HG03280 (cell line): ENCODE results near the gene SERINC3.
"Not testable (repeated sequence)": the region's sequence is repeated elsewhere in the genome, so short reads cannot be mapped to it uniquely, and the experiment has no call there.

Source experiments
- ATAC-seq: cut with Tn5 transposase; IDR thresholded peaks from one replicate; pipeline ENCODE4 v1.9.1; 2021; ENCODE audit warnings: mild to moderate bottlenecking, moderate library complexity; ENCODE audit not compliant: unreplicated experiment

Gene SERINC3

GRCh38 chr20:44494681-44495080 is 27.2 kb downstream of the SERINC3 start:
- no peak for ATAC-seq

- ATAC-seq: no peak
Observed at GRCh38 chr20:44494266-44494665, 27.6 kb downstream of the SERINC3 start.

- ATAC-seq: no peak
Observed at GRCh38 chr20:44491635-44492395, 30.1 kb downstream of the SERINC3 start.

- no peak for ATAC-seq
Observed at GRCh38 chr20:44489931-44490330, 31.9 kb downstream of the SERINC3 start.

- no peak for ATAC-seq
Observed at GRCh38 chr20:44489223-44489622, 32.6 kb downstream of the SERINC3 start.

GRCh38 chr20:44488551-44488950 is 33.3 kb downstream of the SERINC3 start:
- no peak for ATAC-seq

- ATAC-seq: no peak
Observed at GRCh38 chr20:44485830-44486198, 36.1 kb downstream of the SERINC3 start.

- no peak for ATAC-seq
Observed at GRCh38 chr20:44485078-44485829, 36.6 kb downstream of the SERINC3 start.

GRCh38 chr20:44483112-44483511 is 38.8 kb downstream of the SERINC3 start:
- ATAC-seq: no peak

- ATAC-seq: no peak
Observed at GRCh38 chr20:44481719-44482416, 40.0 kb downstream of the SERINC3 start.

- no peak for ATAC-seq
Observed at GRCh38 chr20:44480097-44480496, 41.8 kb downstream of the SERINC3 start.

- no peak for ATAC-seq
Observed at GRCh38 chr20:44479643-44480042, 42.2 kb downstream of the SERINC3 start.

- ATAC-seq: no peak
Observed at GRCh38 chr20:44478206-44478605, 43.7 kb downstream of the SERINC3 start.

GRCh38 chr20:44477151-44477550 is 44.7 kb downstream of the SERINC3 start:
- ATAC-seq: no peak

- peak; percentile 96 for ATAC-seq
Observed at GRCh38 chr20:44475694-44476560, 45.9 kb downstream of the SERINC3 start, which contains the start of gene TTPAL. Gene TTPAL, plus strand, starts transcription at chr20:44475874. Its CDS starts 4,126 bp downstream, at chr20:44480000.

- no peak for ATAC-seq
Observed at GRCh38 chr20:44475372-44475693, 46.5 kb downstream of the SERINC3 start.

GRCh38 chr20:44472283-44472682 is 49.6 kb downstream of the SERINC3 start:
- not testable (repeated sequence) for ATAC-seq

GRCh38 chr20:44471481-44471882 is 50.4 kb downstream of the SERINC3 start:
- no peak for ATAC-seq

- no peak for ATAC-seq
Observed at GRCh38 chr20:44470327-44470726, 51.5 kb downstream of the SERINC3 start.

- ATAC-seq: no peak
Observed at GRCh38 chr20:44468044-44468782, 53.7 kb downstream of the SERINC3 start.
